ENCODE measurements around the gene C1orf122. TPM values are rescaled to one million over a fixed set of nuclear protein-coding genes. Genes with fewer than 3 reads are reported as not detected.

C1orf122 gene
- total and polyA plus RNA-seq, 2 experiments from 2014 or later = 32.8 to 68.3 TPM

DNA sequence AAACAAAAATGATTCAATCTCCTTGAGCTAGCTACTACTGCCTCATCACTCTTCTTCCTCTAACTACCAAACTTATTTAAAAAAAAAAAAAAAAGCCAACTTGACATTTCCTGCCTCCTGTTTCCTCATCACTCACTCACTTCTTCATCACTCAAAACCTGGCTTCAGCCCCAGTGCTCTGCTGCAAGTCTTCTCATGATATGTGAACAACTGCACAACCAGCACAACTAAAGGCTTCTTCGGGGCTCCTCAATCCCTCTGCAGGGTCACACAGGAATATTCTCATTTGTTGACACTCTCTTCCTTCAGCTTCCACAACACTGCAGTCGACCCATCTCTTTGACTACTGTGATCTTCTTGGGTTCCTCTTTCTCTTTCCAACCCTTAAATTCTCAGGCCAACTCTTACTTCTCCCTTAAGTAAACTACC lies 44.2 kb downstream of the C1orf122 start:
- no peaks in the 10 kb centered on the region for H3K9me3 Mint-ChIP-seq

DNA sequence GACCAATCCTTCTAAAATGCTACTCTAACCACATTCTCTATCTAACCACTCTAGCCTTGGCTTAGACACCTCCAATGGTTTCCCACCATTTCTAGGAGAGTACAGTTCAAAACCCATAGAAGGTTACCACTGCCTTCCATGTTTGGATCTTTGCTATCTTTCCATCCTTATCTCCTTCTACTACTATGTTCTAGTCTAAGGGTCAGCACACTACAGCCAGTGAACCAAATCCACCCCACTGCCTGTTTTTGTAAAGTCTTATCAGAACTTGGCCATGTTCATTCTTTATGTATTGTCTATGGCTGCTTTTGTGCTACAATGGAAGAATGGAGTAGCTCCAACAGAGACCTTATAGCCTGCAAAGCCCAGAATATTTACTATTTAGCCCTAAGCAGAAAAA lies 45.6 kb downstream of the C1orf122 start:
- Histone ChIP-seq H3K36me3 (ENCODE audit: insufficient read depth) (peaks cover 12% of the 10 kb centered on the region), H3K27ac (ENCODE audit: low read depth) (no peak overlapping the region), H3K4me2 (no peak overlapping the region), H4K20me1 (replicated peaks; ENCODE audit: insufficient read depth) (peaks cover 49% of the 10 kb centered on the region), H3K27me3 (ENCODE audit: insufficient read depth) (no peaks in the 10 kb centered on the region), H2AFZ (no peak overlapping the region), H3F3A (replicated peaks; ENCODE audit: low read depth) (no peaks in the 10 kb centered on the region), H3K4me1 (ENCODE audit: insufficient read depth) (no peaks in the 10 kb centered on the region), H3K9me2 (ENCODE audit: insufficient read depth) (no peaks in the 10 kb centered on the region), H3K79me2 (replicated peaks; ENCODE audit: insufficient read depth) (peaks cover 80% of the 10 kb centered on the region), H3K4me3 (no peak overlapping the region)
- H3K4me1 Mint-ChIP-seq = no peaks in the 10 kb centered on the region
- no peak overlapping the region for H3K27ac Mint-ChIP-seq
- H3K4me3 Mint-ChIP-seq = no peak overlapping the region
- no peak for ATAC-seq
- TF ChIP-seq JUNB (IDR thresholded peaks at IDR 0.05; ENCODE audit: unreplicated experiment) (no peak), STAT1 (IDR thresholded peaks at IDR 0.05; ENCODE audit: unreplicated experiment) (no peak), POLR2AphosphoS5 (IDR thresholded peaks at IDR 0.05; ENCODE audit: low read depth) (no peak), EZH2phosphoT487 (IDR thresholded peaks at IDR 0.05; ENCODE audit: unreplicated experiment) (no peak), EZH2 (IDR thresholded peaks at IDR 0.05; ENCODE audit: low read depth, unreplicated experiment) (no peak)
- TF ChIP-seq, protein P1, sequence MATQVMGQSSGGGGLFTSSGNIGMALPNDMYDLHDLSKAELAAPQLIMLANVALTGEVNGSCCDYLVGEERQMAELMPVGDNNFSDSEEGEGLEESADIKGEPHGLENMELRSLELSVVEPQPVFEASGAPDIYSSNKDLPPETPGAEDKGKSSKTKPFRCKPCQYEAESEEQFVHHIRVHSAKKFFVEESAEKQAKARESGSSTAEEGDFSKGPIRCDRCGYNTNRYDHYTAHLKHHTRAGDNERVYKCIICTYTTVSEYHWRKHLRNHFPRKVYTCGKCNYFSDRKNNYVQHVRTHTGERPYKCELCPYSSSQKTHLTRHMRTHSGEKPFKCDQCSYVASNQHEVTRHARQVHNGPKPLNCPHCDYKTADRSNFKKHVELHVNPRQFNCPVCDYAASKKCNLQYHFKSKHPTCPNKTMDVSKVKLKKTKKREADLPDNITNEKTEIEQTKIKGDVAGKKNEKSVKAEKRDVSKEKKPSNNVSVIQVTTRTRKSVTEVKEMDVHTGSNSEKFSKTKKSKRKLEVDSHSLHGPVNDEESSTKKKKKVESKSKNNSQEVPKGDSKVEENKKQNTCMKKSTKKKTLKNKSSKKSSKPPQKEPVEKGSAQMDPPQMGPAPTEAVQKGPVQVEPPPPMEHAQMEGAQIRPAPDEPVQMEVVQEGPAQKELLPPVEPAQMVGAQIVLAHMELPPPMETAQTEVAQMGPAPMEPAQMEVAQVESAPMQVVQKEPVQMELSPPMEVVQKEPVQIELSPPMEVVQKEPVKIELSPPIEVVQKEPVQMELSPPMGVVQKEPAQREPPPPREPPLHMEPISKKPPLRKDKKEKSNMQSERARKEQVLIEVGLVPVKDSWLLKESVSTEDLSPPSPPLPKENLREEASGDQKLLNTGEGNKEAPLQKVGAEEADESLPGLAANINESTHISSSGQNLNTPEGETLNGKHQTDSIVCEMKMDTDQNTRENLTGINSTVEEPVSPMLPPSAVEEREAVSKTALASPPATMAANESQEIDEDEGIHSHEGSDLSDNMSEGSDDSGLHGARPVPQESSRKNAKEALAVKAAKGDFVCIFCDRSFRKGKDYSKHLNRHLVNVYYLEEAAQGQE (IDR thresholded peaks at IDR 0.05; ENCODE audit: unreplicated experiment) = no peak
- TF ChIP-seq, protein P2, sequence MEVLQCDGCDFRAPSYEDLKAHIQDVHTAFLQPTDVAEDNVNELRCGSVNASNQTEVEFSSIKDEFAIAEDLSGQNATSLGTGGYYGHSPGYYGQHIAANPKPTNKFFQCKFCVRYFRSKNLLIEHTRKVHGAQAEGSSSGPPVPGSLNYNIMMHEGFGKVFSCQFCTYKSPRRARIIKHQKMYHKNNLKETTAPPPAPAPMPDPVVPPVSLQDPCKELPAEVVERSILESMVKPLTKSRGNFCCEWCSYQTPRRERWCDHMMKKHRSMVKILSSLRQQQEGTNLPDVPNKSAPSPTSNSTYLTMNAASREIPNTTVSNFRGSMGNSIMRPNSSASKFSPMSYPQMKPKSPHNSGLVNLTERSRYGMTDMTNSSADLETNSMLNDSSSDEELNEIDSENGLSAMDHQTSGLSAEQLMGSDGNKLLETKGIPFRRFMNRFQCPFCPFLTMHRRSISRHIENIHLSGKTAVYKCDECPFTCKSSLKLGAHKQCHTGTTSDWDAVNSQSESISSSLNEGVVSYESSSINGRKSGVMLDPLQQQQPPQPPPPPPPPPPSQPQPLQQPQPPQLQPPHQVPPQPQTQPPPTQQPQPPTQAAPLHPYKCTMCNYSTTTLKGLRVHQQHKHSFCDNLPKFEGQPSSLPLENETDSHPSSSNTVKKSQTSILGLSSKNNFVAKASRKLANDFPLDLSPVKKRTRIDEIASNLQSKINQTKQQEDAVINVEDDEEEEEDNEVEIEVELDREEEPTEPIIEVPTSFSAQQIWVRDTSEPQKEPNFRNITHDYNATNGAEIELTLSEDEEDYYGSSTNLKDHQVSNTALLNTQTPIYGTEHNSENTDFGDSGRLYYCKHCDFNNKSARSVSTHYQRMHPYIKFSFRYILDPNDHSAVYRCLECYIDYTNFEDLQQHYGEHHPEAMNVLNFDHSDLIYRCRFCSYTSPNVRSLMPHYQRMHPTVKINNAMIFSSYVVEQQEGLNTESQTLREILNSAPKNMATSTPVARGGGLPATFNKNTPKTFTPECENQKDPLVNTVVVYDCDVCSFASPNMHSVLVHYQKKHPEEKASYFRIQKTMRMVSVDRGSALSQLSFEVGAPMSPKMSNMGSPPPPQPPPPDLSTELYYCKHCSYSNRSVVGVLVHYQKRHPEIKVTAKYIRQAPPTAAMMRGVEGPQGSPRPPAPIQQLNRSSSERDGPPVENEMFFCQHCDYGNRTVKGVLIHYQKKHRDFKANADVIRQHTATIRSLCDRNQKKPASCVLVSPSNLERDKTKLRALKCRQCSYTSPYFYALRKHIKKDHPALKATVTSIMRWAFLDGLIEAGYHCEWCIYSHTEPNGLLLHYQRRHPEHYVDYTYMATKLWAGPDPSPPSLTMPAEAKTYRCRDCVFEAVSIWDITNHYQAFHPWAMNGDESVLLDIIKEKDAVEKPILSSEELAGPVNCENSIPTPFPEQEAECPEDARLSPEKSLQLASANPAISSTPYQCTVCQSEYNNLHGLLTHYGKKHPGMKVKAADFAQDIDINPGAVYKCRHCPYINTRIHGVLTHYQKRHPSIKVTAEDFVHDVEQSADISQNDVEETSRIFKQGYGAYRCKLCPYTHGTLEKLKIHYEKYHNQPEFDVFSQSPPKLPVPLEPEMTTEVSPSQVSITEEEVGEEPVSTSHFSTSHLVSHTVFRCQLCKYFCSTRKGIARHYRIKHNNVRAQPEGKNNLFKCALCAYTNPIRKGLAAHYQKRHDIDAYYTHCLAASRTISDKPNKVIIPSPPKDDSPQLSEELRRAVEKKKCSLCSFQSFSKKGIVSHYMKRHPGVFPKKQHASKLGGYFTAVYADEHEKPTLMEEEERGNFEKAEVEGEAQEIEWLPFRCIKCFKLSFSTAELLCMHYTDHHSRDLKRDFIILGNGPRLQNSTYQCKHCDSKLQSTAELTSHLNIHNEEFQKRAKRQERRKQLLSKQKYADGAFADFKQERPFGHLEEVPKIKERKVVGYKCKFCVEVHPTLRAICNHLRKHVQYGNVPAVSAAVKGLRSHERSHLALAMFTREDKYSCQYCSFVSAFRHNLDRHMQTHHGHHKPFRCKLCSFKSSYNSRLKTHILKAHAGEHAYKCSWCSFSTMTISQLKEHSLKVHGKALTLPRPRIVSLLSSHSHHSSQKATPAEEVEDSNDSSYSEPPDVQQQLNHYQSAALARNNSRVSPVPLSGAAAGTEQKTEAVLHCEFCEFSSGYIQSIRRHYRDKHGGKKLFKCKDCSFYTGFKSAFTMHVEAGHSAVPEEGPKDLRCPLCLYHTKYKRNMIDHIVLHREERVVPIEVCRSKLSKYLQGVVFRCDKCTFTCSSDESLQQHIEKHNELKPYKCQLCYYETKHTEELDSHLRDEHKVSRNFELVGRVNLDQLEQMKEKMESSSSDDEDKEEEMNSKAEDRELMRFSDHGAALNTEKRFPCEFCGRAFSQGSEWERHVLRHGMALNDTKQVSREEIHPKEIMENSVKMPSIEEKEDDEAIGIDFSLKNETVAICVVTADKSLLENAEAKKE (CRISPR knock-in tag; IDR thresholded peaks at IDR 0.05) = no peak
- no peak for DNase-seq (ENCODE audit: low spot score)
- no peaks in the 10 kb centered on the region for H3K9me3 Mint-ChIP-seq
- no peaks in the 10 kb centered on the region for H3K27me3 Mint-ChIP-seq (ENCODE audit: insufficient read depth, low read depth, poor library complexity)
- peaks cover 19% of the 10 kb centered on the region; the same call in 2 of the 3 replicates for H3K36me3 Mint-ChIP-seq (ENCODE audit: low read depth)

More for the DNA sequence above, 44.2 kb downstream of the C1orf122 start:
- Histone ChIP-seq H3K79me2 (replicated peaks; ENCODE audit: insufficient read depth) (peaks cover 84% of the 10 kb centered on the region), H3K36me3 (ENCODE audit: insufficient read depth) (peaks cover 3% of the 10 kb centered on the region; the same call in 1 of the 2 replicates), H3K27ac (ENCODE audit: low read depth) (no peak overlapping the region), H3F3A (replicated peaks; ENCODE audit: low read depth) (no peaks in the 10 kb centered on the region), H4K20me1 (replicated peaks; ENCODE audit: insufficient read depth) (peaks cover 48% of the 10 kb centered on the region), H2AFZ (no peak overlapping the region), H3K27me3 (ENCODE audit: insufficient read depth) (no peaks in the 10 kb centered on the region), H3K4me3 (no peak overlapping the region), H3K4me2 (no peak overlapping the region), H3K9me2 (ENCODE audit: insufficient read depth) (no peaks in the 10 kb centered on the region), H3K4me1 (ENCODE audit: insufficient read depth) (no peaks in the 10 kb centered on the region)
- peaks cover 11% of the 10 kb centered on the region; the same call in 2 of the 3 replicates for H3K36me3 Mint-ChIP-seq (ENCODE audit: low read depth)
- TF ChIP-seq EZH2 (IDR thresholded peaks at IDR 0.05; ENCODE audit: low read depth, unreplicated experiment) = no peak
- TF ChIP-seq STAT1 (IDR thresholded peaks at IDR 0.05; ENCODE audit: unreplicated experiment) = no peak
- TF ChIP-seq, protein P3, sequence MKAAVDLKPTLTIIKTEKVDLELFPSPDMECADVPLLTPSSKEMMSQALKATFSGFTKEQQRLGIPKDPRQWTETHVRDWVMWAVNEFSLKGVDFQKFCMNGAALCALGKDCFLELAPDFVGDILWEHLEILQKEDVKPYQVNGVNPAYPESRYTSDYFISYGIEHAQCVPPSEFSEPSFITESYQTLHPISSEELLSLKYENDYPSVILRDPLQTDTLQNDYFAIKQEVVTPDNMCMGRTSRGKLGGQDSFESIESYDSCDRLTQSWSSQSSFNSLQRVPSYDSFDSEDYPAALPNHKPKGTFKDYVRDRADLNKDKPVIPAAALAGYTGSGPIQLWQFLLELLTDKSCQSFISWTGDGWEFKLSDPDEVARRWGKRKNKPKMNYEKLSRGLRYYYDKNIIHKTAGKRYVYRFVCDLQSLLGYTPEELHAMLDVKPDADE (IDR thresholded peaks at IDR 0.05) = no peak
- TF ChIP-seq CREB1 (CRISPR knock-in tag; IDR thresholded peaks at IDR 0.05; ENCODE audit: low read depth) = no peak
- TF ChIP-seq POLR2AphosphoS5 (IDR thresholded peaks at IDR 0.05; ENCODE audit: low read depth) = no peak
- TF ChIP-seq EZH2phosphoT487 (IDR thresholded peaks at IDR 0.05; ENCODE audit: unreplicated experiment) = no peak
- no peak for TF ChIP-seq ZNF331 (CRISPR knock-in tag; IDR thresholded peaks at IDR 0.05; ENCODE audit: low read depth)
- no peaks in the 10 kb centered on the region for H3K27me3 Mint-ChIP-seq (ENCODE audit: insufficient read depth, low read depth, poor library complexity)
- DNase-seq (ENCODE audit: low spot score) = no peak
- no peak overlapping the region for H3K4me3 Mint-ChIP-seq
- ATAC-seq = no peak
- no peak overlapping the region for H3K27ac Mint-ChIP-seq
- no peaks in the 10 kb centered on the region for H3K4me1 Mint-ChIP-seq
